GM10847 (cell line): ENCODE results near the gene ACAA2.

ENCODE experiments used
- POLR2A ChIP-seq: IDR thresholded peaks from 2 replicates; pipeline ENCODE4 v1.6.1; 2011; ENCODE audit not compliant: insufficient read length; ENCODE audit errors: extremely low read depth

Gene ACAA2

GRCh38 chr18:49813319-49814146 lies at the start of gene ACAA2:
TSS of gene ACAA2 (minus strand) at chr18:49813533. CDS start at chr18:49813484, 49 bp downstream.
- peak; percentile 39 for TF ChIP-seq POLR2A

GRCh38 chr18:49862656-49863385 lies 49.5 kb upstream of the ACAA2 start:
- TF ChIP-seq POLR2A, result no peak

- TF ChIP-seq POLR2A, result no peak
Observed at GRCh38 chr18:49861659-49862058, 48.3 kb upstream of the ACAA2 start.

GRCh38 chr18:49859725-49860124 lies 46.4 kb upstream of the ACAA2 start:
- no peak for TF ChIP-seq POLR2A

- TF ChIP-seq POLR2A, result no peak
Observed at GRCh38 chr18:49859021-49859359, 45.7 kb upstream of the ACAA2 start.

GRCh38 chr18:49858309-49859020 lies 45.1 kb upstream of the ACAA2 start:
- TF ChIP-seq POLR2A, result no peak

- no peak for TF ChIP-seq POLR2A
Observed at GRCh38 chr18:49857708-49858107, 44.4 kb upstream of the ACAA2 start.

GRCh38 chr18:49856496-49856895 lies 43.2 kb upstream of the ACAA2 start:
- no peak for TF ChIP-seq POLR2A

GRCh38 chr18:49855711-49856415 lies 42.5 kb upstream of the ACAA2 start:
- TF ChIP-seq POLR2A, result no peak

GRCh38 chr18:49854681-49855080 lies 41.3 kb upstream of the ACAA2 start:
- no peak for TF ChIP-seq POLR2A

- no peak for TF ChIP-seq POLR2A
Observed at GRCh38 chr18:49853436-49853835, 40.1 kb upstream of the ACAA2 start.

- no peak for TF ChIP-seq POLR2A
Observed at GRCh38 chr18:49853011-49853410, 39.7 kb upstream of the ACAA2 start.

GRCh38 chr18:49851624-49852023 lies 38.3 kb upstream of the ACAA2 start:
- no peak for TF ChIP-seq POLR2A

GRCh38 chr18:49850636-49851035 lies 37.3 kb upstream of the ACAA2 start:
- TF ChIP-seq POLR2A, result no peak
